Ovary (tissue), 3 donors: Measurements from ENCODE around the gene PRAC1.

Source experiments
- CTCF ChIP-seq, 3 donors: fragments of 450-650 bp in 2 of 3; fragments of 200-600 bp in 1 of 3; IDR thresholded peaks; one replicate each; pipeline versions ENCODE4 v1.5.1 to v1.8.0; 2016 to 2022; ENCODE audit warnings: antibody characterized with exemption in 3 of 3, mild to moderate bottlenecking in 1 of 3
- EP300 ChIP-seq: sonication (generic); formaldehyde crosslinking; IDR thresholded peaks from one replicate; pipeline ENCODE4 v1.6.1; 2017; ENCODE audit warnings: antibody characterized with exemption
- POLR2A ChIP-seq: fragments of 450-650 bp; IDR thresholded peaks from one replicate; pipeline ENCODE4 v1.6.1; 2017; ENCODE audit warnings: antibody characterized with exemption, mild to moderate bottlenecking, moderate library complexity
- donor health status: DM: no; HTN: no; CAD: no.

- TF ChIP-seq CTCF (IDR thresholded peaks at IDR 0.05), result no peak
- no peak for TF ChIP-seq POLR2A
- TF ChIP-seq EP300, result no peak
These were observed 28.9 kb upstream of the PRAC1 start for GRCh38 chr17:48751172-48751571.
